GM12864 (cell line): Measurements from ENCODE around the gene PAM.
A peak's percentile ranks its signal among the peaks of the same experiment; 100 is the strongest.
"Not testable (repeated sequence)": the region's sequence is repeated elsewhere in the genome, so short reads cannot be mapped to it uniquely, and the experiment has no call there.

Experiments
- DNase-seq: peaks from one replicate; pipeline ENCODE4 v3.0.0-alpha.2; 2011; ENCODE audit warnings: low read depth
- H3K4me3 ChIP-seq: 2 replicates; pipeline ENCODE4 v1.5.1; 2011; ENCODE audit warnings: mild to moderate bottlenecking, low read depth, low read length, control low read depth
- CTCF ChIP-seq: IDR thresholded peaks from 2 replicates; pipeline ENCODE4 v1.5.1; 2011; ENCODE audit warnings: low read depth, mild to moderate bottlenecking, moderate library complexity, low read length, control low read depth, inconsistent platforms; ENCODE audit errors: missing control alignments

PAM gene

GRCh38 chr5:102750151-102750834 is 4.8 kb upstream of the PAM start:
- no peak overlapping the region for H3K4me3 ChIP-seq
- no peak for TF ChIP-seq CTCF
- DNase-seq = no peak

- H3K4me3 ChIP-seq, DNase-seq: not testable (repeated sequence)
These were observed 3.2 kb upstream of the PAM start for GRCh38 chr5:102751903-102752376.

GRCh38 chr5:102753889-102754766 is 977 bp upstream of the PAM start:
- H3K4me3 ChIP-seq = peak overlapping the region; percentile 86
- DNase-seq = no peak

GRCh38 chr5:102755686-102756371 is 724 bp downstream of the PAM start:
- H3K4me3 ChIP-seq = peak overlapping the region; percentile 86
- TF ChIP-seq CTCF = no peak
- DNase-seq = peak; percentile 55

More at GRCh38 chr5:102753889-102754766, 977 bp upstream of the PAM start:
- TF ChIP-seq CTCF = no peak

- DNase-seq = no peak
- H3K4me3 ChIP-seq = no peak overlapping the region
- no peak for TF ChIP-seq CTCF
These were observed 3.5 kb downstream of the PAM start for GRCh38 chr5:102758576-102758975.

GRCh38 chr5:102759289-102759688 is 4.2 kb downstream of the PAM start:
- no peak for TF ChIP-seq CTCF
- no peak for DNase-seq
- no peak overlapping the region for H3K4me3 ChIP-seq

GRCh38 chr5:102759700-102760099 is 4.6 kb downstream of the PAM start:
- H3K4me3 ChIP-seq = no peak overlapping the region
- DNase-seq = no peak
- no peak for TF ChIP-seq CTCF
